Measurements from ENCODE around the gene NPIPA1. TPM values are rescaled to one million over a fixed set of nuclear protein-coding genes. Genes with fewer than 3 reads are reported as not detected.
"Not testable (repeated sequence)": the region's sequence is repeated elsewhere in the genome, so short reads cannot be mapped to it uniquely, and the experiment has no call there.

Gene NPIPA1
- total and polyA plus RNA-seq, 2 of the 13 experiments (the other 11 are each of a cell fraction or from before 2014, with no cell fraction given) = 75.9 to 183 TPM

- peak; percentile 86; the same call in 1 of the 2 replicates for TF ChIP-seq ZNF784 (CRISPR knock-in tag; IDR thresholded peaks at IDR 0.05; ENCODE audit: borderline replicate concordance)
- peak; percentile 92 for TF ChIP-seq ZNF709 (CRISPR knock-in tag; IDR thresholded peaks at IDR 0.05)
- TF ChIP-seq PPARG (CRISPR knock-in tag; conservative IDR thresholded peaks at IDR 0.05) = peak; percentile 72
- TF ChIP-seq SP5 (CRISPR knock-in tag; IDR thresholded peaks at IDR 0.05; ENCODE audit: borderline replicate concordance, low read depth) = peak; percentile 97
- TF ChIP-seq E2F1 (CRISPR knock-in tag; IDR thresholded peaks at IDR 0.05) = peak; percentile 83
- TF ChIP-seq ZNF605 (CRISPR knock-in tag; IDR thresholded peaks at IDR 0.05) = peak; percentile 15; the same call in 1 of the 2 replicates
- TF ChIP-seq IRF9 (CRISPR knock-in tag; IDR thresholded peaks at IDR 0.05; ENCODE audit: borderline replicate concordance) = peak; percentile 93
- TF ChIP-seq ZNF549 (CRISPR knock-in tag; IDR thresholded peaks at IDR 0.05) = 0 out of 2 replicates have a peak, but pooled peaks have one; percentile 52
- TF ChIP-seq MXD3 (CRISPR knock-in tag; IDR thresholded peaks at IDR 0.05) = peak; percentile 71; the same call in 1 of the 2 replicates
- TF ChIP-seq POLR2G (IDR thresholded peaks at IDR 0.05; ENCODE audit: low read depth, low read length) = peak; percentile 88
- TF ChIP-seq ZNF343 (CRISPR knock-in tag; IDR thresholded peaks at IDR 0.05) = 0 out of 2 replicates have a peak, but pooled peaks have one; percentile 75
- TF ChIP-seq ZNF337 (CRISPR knock-in tag; IDR thresholded peaks at IDR 0.05; ENCODE audit: borderline replicate concordance, low read depth) = 0 out of 2 replicates have a peak, but pooled peaks have one; percentile 65
- TF ChIP-seq PHF21A (CRISPR knock-in tag; IDR thresholded peaks at IDR 0.05) = peak; percentile 71
- peak; percentile 58; the same call in 1 of the 2 replicates for TF ChIP-seq AKNA (CRISPR knock-in tag; IDR thresholded peaks at IDR 0.05; ENCODE audit: borderline replicate concordance)
- TF ChIP-seq SKI (IDR thresholded peaks at IDR 0.05; ENCODE audit: partially characterized antibody) = peak; percentile 66
- TF ChIP-seq ZBTB43 (CRISPR knock-in tag; conservative IDR thresholded peaks at IDR 0.05) = peak; percentile 43; the same call in 1 of the 2 replicates
- peak; percentile 95; the same call in 1 of the 2 replicates for TF ChIP-seq ZNF546 (CRISPR knock-in tag; conservative IDR thresholded peaks at IDR 0.05)
- not testable (repeated sequence) for TF ChIP-seq NR2F6 (IDR thresholded peaks at IDR 0.05)
- TF ChIP-seq NR2F6 (CRISPR knock-in tag; IDR thresholded peaks at IDR 0.05) = peak; percentile 29; the same call in 1 of the 2 replicates
Measured at GRCh38 chr16:14974656-14975417, 37.6 kb downstream of the NPIPA1 start, which contains the start of gene PDXDC1 (continued).
